HepG2 (cell line): Measurements from ENCODE around the gene DACT2. TPM values are rescaled to one million over a fixed set of nuclear protein-coding genes. Genes with fewer than 3 reads are reported as not detected.

Experiments used
- CSRNP2 ChIP-seq: sonication (generic); formaldehyde crosslinking; conservative IDR thresholded peaks from 2 replicates; pipeline ENCODE4 v1.8.0; 2022; ENCODE audit warnings: low read depth, missing genetic modification reagents
- FOXC1 ChIP-seq: sonication (generic); formaldehyde crosslinking; IDR thresholded peaks from 2 replicates; pipeline ENCODE4 v1.8.0; 2022; ENCODE audit warnings: mild to moderate bottlenecking, missing genetic modification reagents, borderline replicate concordance
- HINFP ChIP-seq: sonication (generic); formaldehyde crosslinking; IDR thresholded peaks from 2 replicates; pipeline ENCODE4 v1.4.0; 2020; ENCODE audit warnings: low read depth, mild to moderate bottlenecking, missing genetic modification reagents
- HOXA9 ChIP-seq: sonication (generic); formaldehyde crosslinking; IDR thresholded peaks from 2 replicates; pipeline ENCODE4 v1.8.1; 2022; ENCODE audit warnings: missing genetic modification reagents, mild to moderate bottlenecking, moderate library complexity, borderline replicate concordance
- JUNB ChIP-seq: sonication (generic); formaldehyde crosslinking; IDR thresholded peaks from 2 replicates; pipeline ENCODE4 v1.8.0; 2022; ENCODE audit warnings: missing genetic modification reagents, mild to moderate bottlenecking, borderline replicate concordance
- NFKB2 ChIP-seq: sonication (generic); formaldehyde crosslinking; IDR thresholded peaks from 2 replicates; pipeline ENCODE4 v1.4.0; 2020; ENCODE audit warnings: missing genetic modification reagents, borderline replicate concordance
- PBX3 ChIP-seq: sonication (generic); formaldehyde crosslinking; IDR thresholded peaks from 2 replicates; pipeline ENCODE4 v1.8.1; 2023; ENCODE audit warnings: missing genetic modification reagents, inconsistent platforms, borderline replicate concordance
- PPARG ChIP-seq: conservative IDR thresholded peaks from 2 replicates; pipeline ENCODE4 v1.6.1; 2016; ENCODE audit warnings: missing biosample characterization, missing genetic modification reagents
- RFX1 ChIP-seq: fragments of 450-650 bp; IDR thresholded peaks from 2 replicates; pipeline ENCODE4 v1.6.1; 2017
- SRSF4 ChIP-seq: fragments of 200-400 bp; formaldehyde crosslinking; IDR thresholded peaks from one replicate; pipeline ENCODE4 v1.6.1; 2018; ENCODE audit warnings: mild to moderate bottlenecking, low read depth, low read length, moderate library complexity; ENCODE audit not compliant: poor library complexity, severe bottlenecking
- ZFAT ChIP-seq: sonication (generic); formaldehyde crosslinking; conservative IDR thresholded peaks from 2 replicates; pipeline ENCODE4 v1.8.1; 2023; ENCODE audit warnings: missing genetic modification reagents, inconsistent platforms
- ZNF383 ChIP-seq: sonication (generic); formaldehyde crosslinking; IDR thresholded peaks from 2 replicates; pipeline ENCODE4 v1.4.0; 2020; ENCODE audit warnings: missing genetic modification reagents, mild to moderate bottlenecking, borderline replicate concordance
- ZNF549 ChIP-seq: sonication (generic); formaldehyde crosslinking; IDR thresholded peaks from 2 replicates; pipeline ENCODE4 v1.5.0; 2020; ENCODE audit warnings: missing genetic modification reagents
- ZNF605 ChIP-seq: sonication (generic); formaldehyde crosslinking; IDR thresholded peaks from 2 replicates; pipeline ENCODE4 v1.8.0; 2022; ENCODE audit warnings: mild to moderate bottlenecking, missing genetic modification reagents
- polyA plus RNA-seq, 8 experiments: library from polyadenylated mRNA; depleted of rRNA in 3 of 8; stranded (reverse) in 7 of 8; unstranded in 1 of 8; fragments of >200 nt; fragmentation: Illumina TruSeq in 4 of 8; extraction: Trizol in 4 of 8; gene quantifications; 2 replicates each; pipeline versions ENCODE4 v1.2.1 to v1.2.3, GENCODE V29; 2011 to 2016; ENCODE audit warnings: low read depth in 4 of 8, missing spikeins in 1 of 8, mixed read lengths in 1 of 8; ENCODE audit not compliant: insufficient read depth in 1 of 8
- total RNA-seq, 5 experiments: library from RNA; depleted of rRNA; stranded (reverse); fragments of >200 nt; fragmentation: Illumina TruSeq; extraction: Trizol; gene quantifications; 2 replicates each; pipeline ENCODE4 v1.2.3, GENCODE V29; 2016; ENCODE audit warnings: low read depth in 1 of 5
- TF ChIP-seq, protein P1 (sequence below): IDR thresholded peaks from 2 replicates; pipeline ENCODE4 v1.6.1; 2012; ENCODE audit warnings: low read length, improper control_type of control experiment
- TF ChIP-seq, protein P2 (sequence below): IDR thresholded peaks from 2 replicates; pipeline ENCODE4 v1.6.1; 2016; ENCODE audit warnings: low read depth, control low read depth
- TF ChIP-seq, protein P3 (sequence below): sonication (generic); formaldehyde crosslinking; IDR thresholded peaks from 2 replicates; pipeline ENCODE4 v1.8.0; 2022; ENCODE audit warnings: mild to moderate bottlenecking, missing genetic modification reagents, borderline replicate concordance

Gene DACT2
- total and polyA plus RNA-seq, 2 of the 13 experiments (the other 11 are each of a cell fraction or from before 2014, with no cell fraction given), result 0.15 TPM; not detected in 1

DNA sequence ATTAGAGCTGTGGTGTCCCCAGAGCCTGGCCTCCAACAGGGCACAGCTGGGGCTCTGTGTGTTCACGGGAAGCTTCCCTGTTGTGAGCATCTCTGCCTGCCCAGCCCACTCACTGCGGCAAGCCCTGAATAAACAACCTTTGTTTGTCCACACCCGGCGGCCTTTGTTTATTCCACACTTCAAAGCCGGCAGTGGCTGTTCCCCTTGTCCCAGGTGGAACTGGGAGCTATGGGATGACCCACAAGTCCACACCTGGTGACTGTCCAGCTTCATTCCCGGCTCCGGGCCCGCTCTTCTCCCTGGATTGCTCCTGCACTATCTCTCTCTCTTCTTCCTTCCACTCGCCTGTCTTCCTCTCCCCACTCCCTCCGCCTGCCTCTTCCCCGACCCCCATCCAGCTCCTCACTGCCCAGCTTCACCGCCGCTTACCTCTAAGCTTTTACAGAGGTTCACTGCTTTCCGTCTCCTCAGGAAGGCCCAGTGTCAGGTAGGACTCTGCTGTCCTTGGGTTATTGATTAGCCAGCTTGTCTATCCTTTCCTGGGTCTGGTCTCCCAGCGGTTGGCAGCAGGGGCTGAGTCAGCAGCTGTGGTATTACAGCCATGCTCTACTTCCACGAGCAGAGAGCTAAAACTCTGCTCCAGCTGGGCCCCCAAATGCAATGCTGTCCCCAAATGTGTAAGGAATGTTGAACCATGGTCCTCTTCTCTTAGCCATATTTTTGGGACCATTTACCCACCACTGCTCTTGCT lies 17.8 kb downstream of the DACT2 start (continued):
- no peak for TF ChIP-seq PBX3 (CRISPR knock-in tag)
- TF ChIP-seq ZNF605, result peak; percentile 28; the same call in 1 of the 2 replicates
- TF ChIP-seq JUNB (CRISPR knock-in tag), result peak; percentile 74; the same call in 1 of the 2 replicates
- no peak for TF ChIP-seq RFX1
- TF ChIP-seq CSRNP2 (CRISPR knock-in tag), result no peak
- TF ChIP-seq SRSF4, result no peak
- peak; percentile 19; the same call in 1 of the 2 replicates for TF ChIP-seq ZNF383 (CRISPR knock-in tag)
- no peak; the same call in 1 of the 2 replicates for TF ChIP-seq HINFP (CRISPR knock-in tag)
- TF ChIP-seq, protein P1, sequence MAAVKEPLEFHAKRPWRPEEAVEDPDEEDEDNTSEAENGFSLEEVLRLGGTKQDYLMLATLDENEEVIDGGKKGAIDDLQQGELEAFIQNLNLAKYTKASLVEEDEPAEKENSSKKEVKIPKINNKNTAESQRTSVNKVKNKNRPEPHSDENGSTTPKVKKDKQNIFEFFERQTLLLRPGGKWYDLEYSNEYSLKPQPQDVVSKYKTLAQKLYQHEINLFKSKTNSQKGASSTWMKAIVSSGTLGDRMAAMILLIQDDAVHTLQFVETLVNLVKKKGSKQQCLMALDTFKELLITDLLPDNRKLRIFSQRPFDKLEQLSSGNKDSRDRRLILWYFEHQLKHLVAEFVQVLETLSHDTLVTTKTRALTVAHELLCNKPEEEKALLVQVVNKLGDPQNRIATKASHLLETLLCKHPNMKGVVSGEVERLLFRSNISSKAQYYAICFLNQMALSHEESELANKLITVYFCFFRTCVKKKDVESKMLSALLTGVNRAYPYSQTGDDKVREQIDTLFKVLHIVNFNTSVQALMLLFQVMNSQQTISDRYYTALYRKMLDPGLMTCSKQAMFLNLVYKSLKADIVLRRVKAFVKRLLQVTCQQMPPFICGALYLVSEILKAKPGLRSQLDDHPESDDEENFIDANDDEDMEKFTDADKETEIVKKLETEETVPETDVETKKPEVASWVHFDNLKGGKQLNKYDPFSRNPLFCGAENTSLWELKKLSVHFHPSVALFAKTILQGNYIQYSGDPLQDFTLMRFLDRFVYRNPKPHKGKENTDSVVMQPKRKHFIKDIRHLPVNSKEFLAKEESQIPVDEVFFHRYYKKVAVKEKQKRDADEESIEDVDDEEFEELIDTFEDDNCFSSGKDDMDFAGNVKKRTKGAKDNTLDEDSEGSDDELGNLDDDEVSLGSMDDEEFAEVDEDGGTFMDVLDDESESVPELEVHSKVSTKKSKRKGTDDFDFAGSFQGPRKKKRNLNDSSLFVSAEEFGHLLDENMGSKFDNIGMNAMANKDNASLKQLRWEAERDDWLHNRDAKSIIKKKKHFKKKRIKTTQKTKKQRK, result no peak
- TF ChIP-seq ZNF549 (CRISPR knock-in tag), result no peak
- TF ChIP-seq HOXA9, result no peak
- TF ChIP-seq NFKB2 (CRISPR knock-in tag), result peak; percentile 87; the same call in 1 of the 2 replicates
- TF ChIP-seq, protein P2, sequence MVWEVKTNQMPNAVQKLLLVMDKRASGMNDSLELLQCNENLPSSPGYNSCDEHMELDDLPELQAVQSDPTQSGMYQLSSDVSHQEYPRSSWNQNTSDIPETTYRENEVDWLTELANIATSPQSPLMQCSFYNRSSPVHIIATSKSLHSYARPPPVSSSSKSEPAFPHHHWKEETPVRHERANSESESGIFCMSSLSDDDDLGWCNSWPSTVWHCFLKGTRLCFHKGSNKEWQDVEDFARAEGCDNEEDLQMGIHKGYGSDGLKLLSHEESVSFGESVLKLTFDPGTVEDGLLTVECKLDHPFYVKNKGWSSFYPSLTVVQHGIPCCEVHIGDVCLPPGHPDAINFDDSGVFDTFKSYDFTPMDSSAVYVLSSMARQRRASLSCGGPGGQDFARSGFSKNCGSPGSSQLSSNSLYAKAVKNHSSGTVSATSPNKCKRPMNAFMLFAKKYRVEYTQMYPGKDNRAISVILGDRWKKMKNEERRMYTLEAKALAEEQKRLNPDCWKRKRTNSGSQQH, result 0 out of 2 replicates have a peak, but pooled peaks have one; percentile 68
- 0 out of 2 replicates have a peak, but pooled peaks have one; percentile 14 for TF ChIP-seq PPARG (CRISPR knock-in tag)
- peak; percentile 71 for TF ChIP-seq FOXC1 (CRISPR knock-in tag)
- TF ChIP-seq, protein P3, sequence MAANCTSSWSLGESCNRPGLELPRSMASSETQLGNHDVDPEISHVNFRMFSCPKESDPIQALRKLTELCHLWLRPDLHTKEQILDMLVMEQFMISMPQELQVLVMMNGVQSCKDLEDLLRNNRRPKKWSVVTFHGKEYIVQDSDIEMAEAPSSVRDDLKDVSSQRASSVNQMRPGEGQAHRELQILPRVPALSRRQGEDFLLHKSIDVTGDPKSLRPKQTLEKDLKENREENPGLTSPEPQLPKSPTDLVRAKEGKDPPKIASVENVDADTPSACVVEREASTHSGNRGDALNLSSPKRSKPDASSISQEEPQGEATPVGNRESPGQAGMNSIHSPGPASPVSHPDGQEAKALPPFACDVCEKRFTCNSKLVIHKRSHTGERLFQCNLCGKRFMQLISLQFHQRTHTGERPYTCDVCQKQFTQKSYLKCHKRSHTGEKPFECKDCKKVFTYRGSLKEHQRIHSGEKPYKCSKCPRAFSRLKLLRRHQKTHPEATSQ (CRISPR knock-in tag), result no peak
- no peak for TF ChIP-seq ZFAT
